ENCODE measurements around the gene POU2AF2.
"Not testable (repeated sequence)": the region's sequence is repeated elsewhere in the genome, so short reads cannot be mapped to it uniquely, and the experiment has no call there.

- TF ChIP-seq POLR2AphosphoS5, POU2F2, POLR2A (IDR thresholded peaks at IDR 0.05; ENCODE audit: low read depth, low read length): not testable (repeated sequence)
Observed at GRCh38 chr11:111320199-111320598, 74.7 kb downstream of the POU2AF2 start.

Data from GM12891 (cell line).